HepG2 (cell line): ENCODE results near the gene DHX8. TPM values are rescaled to one million over a fixed set of nuclear protein-coding genes. Genes with fewer than 3 reads are reported as not detected.

Experiments used
- ATAC-seq: fragments of 200-7000 bp; cut with Tn5 transposase; 3 replicates; pipeline ENCODE4 v1.9.1; 2020; ENCODE audit warnings: mild to moderate bottlenecking, moderate library complexity
- BruUV-seq: library from RNA; stranded (reverse); fragments of 400-500 nt; replicated peaks from 2 replicates; lab custom pipeline; 2021; lab: Mats Ljungman, UMichigan
- CTCF ChIA-PET: fragments of 300-600 bp; formaldehyde crosslinking; extraction: SDS; loops from one replicate; lab custom pipeline; 2021; ENCODE audit warnings: low total read pairs, inconsistent platforms, low intra/inter-chr PET ratio; lab: Yijun Ruan, JAX
- POLR2A ChIA-PET: fragments of 350-600 bp; sonication (Branson Sonifier 250); formaldehyde crosslinking; loops from one replicate; lab custom pipeline; 2020; ENCODE audit warnings: antibody characterized with exemption, inconsistent platforms; lab: Yijun Ruan, JAX
- DNase-seq: peaks from one replicate; pipeline ENCODE4 v3.0.0-alpha.2; 2015; ENCODE audit warnings: low spot score
- FAIRE-seq: peaks from 3 replicates; lab custom pipeline; 2011; peaks lifted over from hg19 to GRCh38; lab: Jason Lieb, UNC
- H2AFZ ChIP-seq: one replicate; pipeline ENCODE4 v1.6.1; 2011; ENCODE audit warnings: low read length, inconsistent platforms
- H3K27ac ChIP-seq: fragments of 300-600 bp; 3 replicates; pipeline ENCODE4 v1.8.0; 2011; ENCODE audit warnings: mixed run types, mild to moderate bottlenecking, mixed read lengths, low read length, inconsistent platforms; ENCODE audit not compliant: insufficient read depth; ENCODE audit errors: extremely low read length
- H3K27me3 ChIP-seq, 2 experiments: fragments of 200-600 bp in 1 of 2; 2 replicates in 1 of 2; 3 replicates in 1 of 2; pipeline versions ENCODE4 v1.6.0 to v1.8.0; 2011; ENCODE audit warnings: low read length in 2 of 2, mild to moderate bottlenecking in 2 of 2, moderate library complexity in 2 of 2, inconsistent platforms in 1 of 2; ENCODE audit not compliant: insufficient read depth in 2 of 2, control insufficient read depth in 1 of 2
- H3K36me3 ChIP-seq, 2 experiments: fragments of 200-600 bp in 1 of 2; replicated peaks in 1 of 2; 2 replicates in 1 of 2; 3 replicates in 1 of 2; pipeline versions ENCODE4 v1.5.1 to v1.8.0; 2011; ENCODE audit warnings: low read length in 2 of 2, inconsistent platforms in 1 of 2; ENCODE audit not compliant: insufficient read depth in 2 of 2, control insufficient read depth in 1 of 2
- H3K4me1 ChIP-seq: 2 replicates; pipeline ENCODE4 v1.5.1; 2012; ENCODE audit warnings: low read length, inconsistent platforms; ENCODE audit not compliant: insufficient read depth
- H3K4me2 ChIP-seq: 2 replicates; pipeline ENCODE4 v1.6.0; 2011; ENCODE audit warnings: low read depth, low read length, inconsistent platforms
- H3K4me3 ChIP-seq, 3 experiments: fragments of 200-600 bp in 1 of 3; sonication (generic), shearing (Covaris generic) in 1 of 3; replicated peaks in 1 of 3; 2 replicates each; pipeline ENCODE4 v1.5.1; 2011 to 2016; ENCODE audit warnings: low read length in 3 of 3, inconsistent platforms in 2 of 3, low read depth in 2 of 3, mild to moderate bottlenecking in 2 of 3, control low read depth in 1 of 3, mixed read lengths in 1 of 3; ENCODE audit not compliant: insufficient read depth in 1 of 3
- H3K79me2 ChIP-seq: one replicate; pipeline ENCODE4 v1.6.1; 2011; ENCODE audit warnings: low read length, inconsistent platforms; ENCODE audit not compliant: insufficient read depth
- H3K9ac ChIP-seq: 2 replicates; pipeline ENCODE4 v1.6.0; 2011; ENCODE audit warnings: mild to moderate bottlenecking, low read depth, low read length, inconsistent platforms; ENCODE audit not compliant: insufficient read depth
- H3K9me3 ChIP-seq: 2 replicates; pipeline ENCODE4 v1.5.1; 2012; ENCODE audit warnings: mild to moderate bottlenecking, low read length
- H4K20me1 ChIP-seq: 2 replicates; pipeline ENCODE4 v1.6.0; 2011; ENCODE audit warnings: inconsistent platforms, mild to moderate bottlenecking, low read length, moderate library complexity; ENCODE audit not compliant: insufficient read depth
- ARID3A ChIP-seq: IDR thresholded peaks from 2 replicates; pipeline ENCODE4 v1.6.1; 2012; ENCODE audit warnings: low read depth, low read length, improper control_type of control experiment
- FOSL2 ChIP-seq: sonication (generic); formaldehyde crosslinking; IDR thresholded peaks from 2 replicates; pipeline ENCODE4 v1.4.0; 2020; ENCODE audit warnings: missing genetic modification reagents
- SYNCRIP ChIP-seq: fragments of 200-400 bp; formaldehyde crosslinking; IDR thresholded peaks from 2 replicates; pipeline ENCODE4 v1.6.1; 2018; ENCODE audit warnings: mild to moderate bottlenecking, low read depth, low read length; ENCODE audit not compliant: insufficient read depth
- U2AF2 ChIP-seq: fragments of 200-400 bp; formaldehyde crosslinking; IDR thresholded peaks from 2 replicates; pipeline ENCODE4 v1.6.1; 2017; ENCODE audit warnings: low read depth, mild to moderate bottlenecking, low read length
- ZMYM2 ChIP-seq: sonication (generic); formaldehyde crosslinking; IDR thresholded peaks from 2 replicates; pipeline ENCODE4 v1.8.0; 2022; ENCODE audit warnings: mild to moderate bottlenecking, missing genetic modification reagents
- ZNF451 ChIP-seq: sonication (generic); formaldehyde crosslinking; IDR thresholded peaks from 2 replicates; pipeline ENCODE4 v1.5.0; 2020; ENCODE audit warnings: mild to moderate bottlenecking, missing genetic modification reagents
- ZNF513 ChIP-seq: sonication (generic); formaldehyde crosslinking; conservative IDR thresholded peaks from 2 replicates; pipeline ENCODE4 v1.5.0; 2020; ENCODE audit warnings: missing genetic modification reagents
- ZNF597 ChIP-seq: sonication (generic); formaldehyde crosslinking; IDR thresholded peaks from 2 replicates; pipeline ENCODE4 v1.5.0; 2020; ENCODE audit warnings: missing genetic modification reagents
- ZNF710 ChIP-seq: sonication (generic); formaldehyde crosslinking; IDR thresholded peaks from 2 replicates; pipeline ENCODE4 v1.5.0; 2020; ENCODE audit warnings: mild to moderate bottlenecking, missing genetic modification reagents, borderline replicate concordance
- ZNF878 ChIP-seq: sonication (generic); formaldehyde crosslinking; IDR thresholded peaks from 2 replicates; pipeline ENCODE4 v1.8.1; 2023; ENCODE audit warnings: mild to moderate bottlenecking, missing genetic modification reagents, moderate library complexity
- WGBS: methylation state at CpG from one replicate; pipeline ENCODE4 v1.1.6; 2017; ENCODE audit warnings: low lambda C conversion rate; 5-methylcytosine and 5-hydroxymethylcytosine counted together
- in situ Hi-C: cut with HindIII; loops from 2 replicates; pipeline ENCODE4 v1.10.0; 2017; ENCODE audit warnings: low pct_unique_long_range_greater_than_20kb; ENCODE audit not compliant: extremely low pct_ligation_motif_present
- intact Hi-C: fragments of 100-400 bp; cut with micrococcal nuclease; formaldehyde crosslinking; loops from one replicate; pipeline ENCODE4 v1.10.0; 2022; ENCODE audit not compliant: unreplicated experiment
- polyA plus RNA-seq, 8 experiments: library from polyadenylated mRNA; depleted of rRNA in 3 of 8; stranded (reverse) in 7 of 8; unstranded in 1 of 8; fragments of >200 nt; fragmentation: Illumina TruSeq in 4 of 8; extraction: Trizol in 4 of 8; gene quantifications; 2 replicates each; pipeline versions ENCODE4 v1.2.1 to v1.2.3, GENCODE V29; 2011 to 2016; ENCODE audit warnings: low read depth in 4 of 8, missing spikeins in 1 of 8, mixed read lengths in 1 of 8; ENCODE audit not compliant: insufficient read depth in 1 of 8
- total RNA-seq, 5 experiments: library from RNA; depleted of rRNA; stranded (reverse); fragments of >200 nt; fragmentation: Illumina TruSeq; extraction: Trizol; gene quantifications; 2 replicates each; pipeline ENCODE4 v1.2.3, GENCODE V29; 2016; ENCODE audit warnings: low read depth in 1 of 5
- TF ChIP-seq, protein P1 (sequence below): sonication (generic); formaldehyde crosslinking; conservative IDR thresholded peaks from 2 replicates; pipeline ENCODE4 v1.4.0; 2020; ENCODE audit warnings: missing genetic modification reagents
- TF ChIP-seq, protein P2 (sequence below): IDR thresholded peaks from 2 replicates; pipeline ENCODE4 v1.6.1; 2016; ENCODE audit warnings: missing genetic modification reagents, missing compliant biosample characterization
- TF ChIP-seq, protein P3 (sequence below): sonication (generic); formaldehyde crosslinking; IDR thresholded peaks from 2 replicates; pipeline ENCODE4 v1.8.1; 2023; ENCODE audit warnings: mild to moderate bottlenecking, missing genetic modification reagents

The DHX8 gene
- total and polyA plus RNA-seq, 2 of the 13 experiments (the other 11 are each of a cell fraction or from before 2014, with no cell fraction given): 24.8 to 48.9 TPM

DNA sequence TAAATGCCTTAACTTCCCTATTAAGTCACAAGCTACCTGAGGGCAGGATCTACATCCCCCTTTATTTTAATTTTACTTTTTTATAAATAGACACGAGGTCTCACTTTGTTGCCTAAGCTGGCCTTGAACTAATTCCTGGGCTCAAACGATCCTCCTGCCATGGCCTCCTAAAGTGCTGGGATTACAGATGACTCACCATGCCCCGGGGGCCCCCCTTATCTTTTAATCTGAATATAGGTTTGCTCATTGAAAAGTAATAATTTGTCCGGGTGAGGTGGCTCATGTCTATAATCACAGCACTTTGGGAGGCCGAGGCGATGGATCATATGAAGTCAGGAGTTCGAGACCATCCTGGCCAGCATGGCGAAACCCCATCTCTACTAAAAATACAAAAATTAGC is 48.2 kb downstream of the DHX8 start:
- peak; percentile 53 for DNase-seq
- peaks cover 97% of the 10 kb centered on the region for H3K4me1 ChIP-seq
- in situ Hi-C loops: no loop called here
- H3K4me3 ChIP-seq: no peak overlapping the region
- ChIA-PET CTCF (no interaction called here), POLR2A (interaction anchor here (1.3 to 23.9 kb wide), 6 partner anchors 14 to 240 kb away, joined by 4 to 1546 read pairs (median 16); partner anchors contain the start of gene ETV4)
- H3K9me3 ChIP-seq: no peaks in the 10 kb centered on the region
- H3K9ac ChIP-seq: peak overlapping the region; percentile 65; the same call in 1 of the 2 replicates
- intact Hi-C loops: no loop called here
- no peaks in the 10 kb centered on the region for H3K27me3 ChIP-seq
- ATAC-seq: no peak
- no peaks in the 10 kb centered on the region for H4K20me1 ChIP-seq
- TSS peak; percentile 9 for BruUV-seq
- H3K4me2 ChIP-seq: peak overlapping the region; percentile 57; the same call in 1 of the 2 replicates
- peak overlapping the region; percentile 96 for H3K27ac ChIP-seq
- peaks cover 25 to 58% of the 10 kb centered on the region in 2 experiments for H3K36me3 ChIP-seq
- H2AFZ ChIP-seq: no peak overlapping the region
- no peak for FAIRE-seq
- 52% methylated on average over 8 of the region's 8 CpGs for WGBS
- H3K79me2 ChIP-seq: peaks cover 17% of the 10 kb centered on the region
- TF ChIP-seq, protein P1, sequence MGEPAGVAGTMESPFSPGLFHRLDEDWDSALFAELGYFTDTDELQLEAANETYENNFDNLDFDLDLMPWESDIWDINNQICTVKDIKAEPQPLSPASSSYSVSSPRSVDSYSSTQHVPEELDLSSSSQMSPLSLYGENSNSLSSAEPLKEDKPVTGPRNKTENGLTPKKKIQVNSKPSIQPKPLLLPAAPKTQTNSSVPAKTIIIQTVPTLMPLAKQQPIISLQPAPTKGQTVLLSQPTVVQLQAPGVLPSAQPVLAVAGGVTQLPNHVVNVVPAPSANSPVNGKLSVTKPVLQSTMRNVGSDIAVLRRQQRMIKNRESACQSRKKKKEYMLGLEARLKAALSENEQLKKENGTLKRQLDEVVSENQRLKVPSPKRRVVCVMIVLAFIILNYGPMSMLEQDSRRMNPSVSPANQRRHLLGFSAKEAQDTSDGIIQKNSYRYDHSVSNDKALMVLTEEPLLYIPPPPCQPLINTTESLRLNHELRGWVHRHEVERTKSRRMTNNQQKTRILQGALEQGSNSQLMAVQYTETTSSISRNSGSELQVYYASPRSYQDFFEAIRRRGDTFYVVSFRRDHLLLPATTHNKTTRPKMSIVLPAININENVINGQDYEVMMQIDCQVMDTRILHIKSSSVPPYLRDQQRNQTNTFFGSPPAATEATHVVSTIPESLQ (CRISPR knock-in tag): no peak
- TF ChIP-seq U2AF2: no peak
- TF ChIP-seq FOSL2 (CRISPR knock-in tag): peak; percentile 96
- no peak for TF ChIP-seq ZNF710 (CRISPR knock-in tag)
- peak; percentile 55; the same call in 1 of the 2 replicates for TF ChIP-seq ZMYM2 (CRISPR knock-in tag)
- TF ChIP-seq, protein P2, sequence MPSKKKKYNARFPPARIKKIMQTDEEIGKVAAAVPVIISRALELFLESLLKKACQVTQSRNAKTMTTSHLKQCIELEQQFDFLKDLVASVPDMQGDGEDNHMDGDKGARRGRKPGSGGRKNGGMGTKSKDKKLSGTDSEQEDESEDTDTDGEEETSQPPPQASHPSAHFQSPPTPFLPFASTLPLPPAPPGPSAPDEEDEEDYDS: no peak
- peak; percentile 56; the same call in 1 of the 2 replicates for TF ChIP-seq ARID3A
- TF ChIP-seq ZNF597 (CRISPR knock-in tag): no peak
- TF ChIP-seq ZNF513 (CRISPR knock-in tag): no peak
- TF ChIP-seq, protein P3, sequence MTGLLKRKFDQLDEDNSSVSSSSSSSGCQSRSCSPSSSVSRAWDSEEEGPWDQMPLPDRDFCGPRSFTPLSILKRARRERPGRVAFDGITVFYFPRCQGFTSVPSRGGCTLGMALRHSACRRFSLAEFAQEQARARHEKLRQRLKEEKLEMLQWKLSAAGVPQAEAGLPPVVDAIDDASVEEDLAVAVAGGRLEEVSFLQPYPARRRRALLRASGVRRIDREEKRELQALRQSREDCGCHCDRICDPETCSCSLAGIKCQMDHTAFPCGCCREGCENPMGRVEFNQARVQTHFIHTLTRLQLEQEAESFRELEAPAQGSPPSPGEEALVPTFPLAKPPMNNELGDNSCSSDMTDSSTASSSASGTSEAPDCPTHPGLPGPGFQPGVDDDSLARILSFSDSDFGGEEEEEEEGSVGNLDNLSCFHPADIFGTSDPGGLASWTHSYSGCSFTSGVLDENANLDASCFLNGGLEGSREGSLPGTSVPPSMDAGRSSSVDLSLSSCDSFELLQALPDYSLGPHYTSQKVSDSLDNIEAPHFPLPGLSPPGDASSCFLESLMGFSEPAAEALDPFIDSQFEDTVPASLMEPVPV (CRISPR knock-in tag): no peak
- TF ChIP-seq ZNF878: peak; percentile 79; the same call in 1 of the 2 replicates
- TF ChIP-seq SYNCRIP: no peak
- TF ChIP-seq ZNF451 (CRISPR knock-in tag): no peak
